Measurements from ENCODE around the gene STXBP4.

STXBP4 gene

DNA sequence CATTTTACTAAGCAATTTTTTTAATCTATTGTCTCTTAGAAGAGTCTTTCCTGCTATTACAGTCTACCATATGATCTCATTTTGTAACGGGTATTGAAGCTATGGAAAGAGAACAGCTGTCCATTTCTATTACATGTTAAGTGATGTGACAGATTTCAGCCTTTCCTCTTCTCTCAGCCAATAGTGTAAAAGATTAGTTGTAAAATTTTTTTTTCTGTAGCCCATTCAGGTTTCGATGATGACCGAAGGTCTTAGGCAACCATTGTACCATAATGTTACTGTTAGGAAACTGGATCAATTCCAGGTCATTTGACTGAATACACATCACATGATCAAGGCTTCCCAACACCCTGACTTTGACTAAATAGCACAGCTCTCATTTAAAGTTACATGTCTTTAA, 148.6 kb downstream of the STXBP4 start:
- in situ Hi-C loops (cut with MboI; ENCODE audit: low sequenced_read_pairs) = no loop called here

DNA sequence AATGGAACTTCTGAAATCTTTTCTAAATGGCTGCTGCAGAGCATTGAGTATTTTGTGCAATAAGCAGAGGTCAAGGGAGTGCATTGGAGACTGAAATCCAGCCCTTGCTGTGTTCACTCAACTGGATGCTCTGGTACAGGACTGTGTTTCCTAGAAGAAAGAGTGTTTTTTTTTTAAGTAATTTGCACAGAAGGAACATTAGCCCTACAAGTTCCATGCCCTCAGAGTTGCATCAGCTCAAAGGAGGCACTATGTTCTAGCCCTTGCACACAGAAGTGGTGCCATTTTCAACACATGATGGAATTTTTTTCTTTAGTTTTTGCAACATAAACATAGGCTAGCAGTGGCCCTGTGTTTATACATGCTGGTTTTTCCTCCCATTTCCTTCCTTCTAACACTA, 152.1 kb downstream of the STXBP4 start:
- in situ Hi-C loops (cut with MboI; ENCODE audit: low sequenced_read_pairs) = no loop called here

DNA sequence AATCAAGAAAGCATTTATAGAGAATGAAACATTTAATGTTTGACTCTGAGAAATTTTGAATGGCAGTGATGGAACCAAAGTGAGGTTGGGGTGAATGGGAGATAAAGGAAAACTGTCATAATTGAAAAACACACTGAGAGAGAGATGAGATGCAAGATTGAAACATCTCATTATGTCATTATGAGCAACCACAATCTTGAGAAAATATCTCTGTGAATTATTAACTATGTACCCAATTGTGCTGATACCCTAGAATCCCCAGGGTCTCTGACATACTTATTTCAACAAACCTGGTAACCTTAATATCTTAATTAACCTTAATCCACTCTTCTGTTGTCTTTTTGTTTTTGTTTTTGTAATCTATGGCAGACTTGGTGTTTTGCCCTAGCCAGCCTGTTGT, 152.7 kb downstream of the STXBP4 start:
- in situ Hi-C loops (cut with MboI; ENCODE audit: low sequenced_read_pairs) = no loop called here

DNA sequence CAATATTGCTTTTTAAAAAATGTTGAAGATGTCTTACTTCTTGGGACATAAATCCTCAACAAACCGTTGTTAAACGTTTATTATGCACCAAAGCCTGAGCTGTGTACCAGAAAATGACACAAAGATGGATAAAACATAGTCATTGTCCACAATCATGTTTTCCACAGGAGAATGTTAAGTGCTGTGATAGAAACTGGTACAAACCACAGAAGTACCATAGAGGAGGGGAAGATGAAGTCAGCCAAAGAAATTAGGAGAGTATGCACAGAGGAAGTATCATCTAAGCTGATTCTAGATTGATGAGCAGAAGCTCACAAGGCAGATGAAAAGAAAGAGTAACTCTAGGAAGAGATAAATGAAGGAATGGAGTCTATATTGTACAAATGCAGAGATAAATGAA, 153.5 kb downstream of the STXBP4 start:
- in situ Hi-C loops (cut with MboI; ENCODE audit: low sequenced_read_pairs) = no loop called here

DNA sequence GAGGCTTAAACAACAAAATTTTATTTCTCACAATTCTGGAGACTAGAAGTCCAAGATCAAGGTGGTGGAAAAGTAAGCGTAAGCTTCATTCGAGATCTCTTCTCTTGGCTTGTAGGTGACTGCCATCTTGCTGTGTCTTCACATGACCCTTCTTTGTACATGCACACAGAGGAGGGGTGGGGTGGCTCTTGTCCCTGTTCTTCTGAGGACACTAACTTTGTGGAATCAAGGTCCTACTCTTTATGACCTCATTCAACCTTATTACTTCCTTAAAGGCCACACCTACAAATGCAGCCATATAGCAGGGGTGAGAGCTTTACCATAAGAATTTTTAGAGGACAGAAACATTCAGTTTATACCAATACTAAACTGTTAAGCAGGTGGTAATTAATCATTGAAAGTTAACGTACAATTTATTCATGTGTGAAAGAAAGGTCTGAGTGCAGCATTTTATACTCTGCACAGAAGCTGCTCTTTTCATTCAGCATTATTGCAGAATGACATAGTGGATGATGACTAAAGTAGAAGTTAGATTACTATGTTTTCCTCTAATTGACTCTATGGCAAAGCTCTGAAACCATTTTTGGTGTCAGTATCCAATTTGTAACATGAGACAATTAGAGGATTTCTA, 156.3 kb downstream of the STXBP4 start:
- in situ Hi-C loops (cut with MboI; ENCODE audit: low sequenced_read_pairs) = no loop called here

DNA sequence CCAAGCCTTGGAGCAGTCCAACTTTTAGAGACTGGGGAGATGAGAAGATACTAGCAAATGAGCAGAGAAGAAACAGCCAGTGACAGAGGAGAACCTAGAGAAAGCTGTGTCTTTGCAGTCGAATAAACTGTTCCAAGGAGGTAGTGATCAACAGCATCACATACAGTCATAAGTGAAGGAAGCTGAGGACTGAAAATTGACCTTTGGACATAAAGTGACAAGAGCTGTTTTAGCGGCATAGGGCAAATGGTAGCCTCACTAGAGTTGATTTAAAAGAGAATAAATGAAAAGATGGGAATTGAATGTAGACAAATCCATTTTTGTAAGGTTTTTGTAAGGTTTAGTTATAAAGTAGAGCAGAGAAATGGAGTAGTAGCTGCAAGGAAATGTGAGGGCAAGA, 165.0 kb downstream of the STXBP4 start:
- in situ Hi-C loops (cut with MboI; ENCODE audit: low sequenced_read_pairs) = no loop called here

DNA sequence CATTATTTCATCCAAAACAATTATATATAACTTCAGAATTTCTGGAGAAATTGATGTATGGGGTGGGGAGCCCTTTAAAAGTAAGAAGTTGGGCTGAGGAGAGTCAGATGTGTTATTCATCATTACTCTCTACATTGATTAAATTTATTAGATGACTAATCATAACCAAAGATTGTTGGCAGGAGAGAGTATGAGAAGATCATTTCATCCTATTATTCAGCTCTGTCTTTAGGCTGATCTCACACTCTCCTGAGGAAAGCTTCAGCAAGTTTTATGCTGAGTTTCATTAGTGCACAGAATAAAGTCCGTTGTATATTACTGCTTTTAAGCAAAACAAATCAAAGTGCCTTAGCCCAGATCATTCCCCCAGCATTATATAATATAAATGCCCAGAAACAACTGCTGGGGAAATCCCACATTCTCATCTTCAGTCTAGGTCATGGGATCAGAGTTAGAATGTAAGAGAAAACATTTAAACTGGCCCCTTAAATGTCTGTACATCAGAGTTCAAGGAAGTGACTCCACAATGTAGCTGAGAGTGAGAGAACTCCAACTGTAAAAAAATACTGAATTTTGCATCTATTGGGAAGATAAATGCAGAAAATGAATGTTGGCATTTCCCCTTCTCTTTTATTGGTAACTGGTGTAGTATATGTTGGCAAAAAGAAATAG, 166.1 kb downstream of the STXBP4 start:
- in situ Hi-C loops (cut with MboI; ENCODE audit: low sequenced_read_pairs) = no loop called here

DNA sequence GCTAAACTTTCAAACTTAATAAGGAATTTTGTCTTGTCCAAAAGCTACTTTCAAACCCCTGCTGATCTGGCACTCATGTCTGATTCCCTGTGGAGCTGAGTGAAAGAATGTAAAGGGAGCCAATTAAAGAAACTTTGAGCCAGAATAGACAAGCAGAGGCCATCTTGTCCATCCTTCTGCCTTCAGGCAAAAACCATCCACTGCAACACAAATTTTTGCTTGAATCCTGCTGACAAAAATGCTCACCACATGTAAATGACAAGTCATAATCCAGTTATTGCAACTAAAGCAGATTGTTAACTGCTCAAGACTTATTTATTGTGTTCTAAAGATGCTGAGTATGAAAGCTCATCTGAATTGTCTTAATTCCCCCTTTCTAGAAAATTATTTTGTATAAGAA, 172.2 kb downstream of the STXBP4 start:
- in situ Hi-C loops (cut with MboI; ENCODE audit: low sequenced_read_pairs) = no loop called here

DNA sequence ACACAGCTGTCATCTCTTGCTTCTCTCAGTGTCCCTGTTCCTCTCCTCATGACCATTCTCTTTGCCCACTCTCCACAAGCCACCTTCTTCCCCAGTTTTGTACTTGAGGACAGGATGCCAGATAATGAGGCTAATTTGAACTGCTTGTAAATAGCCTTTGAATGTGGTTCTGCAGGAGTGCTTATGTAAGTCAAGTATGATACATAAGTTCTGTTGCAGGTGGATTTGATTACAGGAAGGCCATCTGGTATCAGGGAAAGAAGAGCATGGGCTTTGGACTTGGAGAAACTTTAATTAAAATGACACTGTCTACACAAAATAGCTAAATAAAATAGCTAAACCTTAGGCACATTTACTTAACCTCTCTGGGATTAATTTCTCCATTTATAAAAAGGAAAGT, 176.0 kb downstream of the STXBP4 start:
- in situ Hi-C loops (cut with MboI; ENCODE audit: low sequenced_read_pairs) = no loop called here

DNA sequence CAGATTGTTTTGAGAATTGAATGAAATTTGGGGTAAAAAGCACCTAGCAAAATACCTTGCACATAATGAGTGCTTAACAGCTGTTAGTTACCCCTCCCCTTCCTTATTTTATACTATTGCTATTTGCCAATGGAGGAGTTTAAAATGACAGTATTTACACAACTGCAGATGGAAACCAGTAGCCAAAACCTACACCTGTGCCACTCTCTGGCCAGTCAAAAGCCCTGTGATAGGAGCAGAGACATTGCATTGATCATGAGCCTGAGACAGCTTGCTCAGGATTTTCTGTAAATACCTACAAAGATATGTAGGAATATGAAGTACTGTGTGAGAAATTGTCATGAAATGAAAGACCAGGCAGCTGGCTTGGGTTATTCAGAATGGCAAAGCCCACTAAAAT, 180.9 kb downstream of the STXBP4 start:
- in situ Hi-C loops (cut with MboI; ENCODE audit: low sequenced_read_pairs) = no loop called here

DNA sequence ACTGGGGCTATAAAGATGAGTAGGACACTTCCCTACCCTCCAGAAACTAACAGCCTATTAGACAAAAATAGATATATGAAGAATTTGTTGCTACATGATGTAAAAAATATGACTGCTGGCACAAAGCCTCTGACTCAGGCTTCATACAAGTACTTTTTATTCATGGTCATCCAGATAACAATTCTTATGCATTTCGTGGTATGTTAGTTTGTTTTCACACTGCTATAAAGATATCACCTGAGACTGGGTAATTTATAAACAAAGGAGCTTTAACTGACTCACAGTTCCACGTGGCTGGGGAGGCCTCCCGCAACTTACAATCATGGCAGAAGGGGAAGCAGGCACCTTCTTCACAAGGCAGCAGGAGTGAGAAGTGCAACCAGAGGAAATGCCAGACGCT, 183.7 kb downstream of the STXBP4 start:
- in situ Hi-C loops (cut with MboI; ENCODE audit: low sequenced_read_pairs) = no loop called here

DNA sequence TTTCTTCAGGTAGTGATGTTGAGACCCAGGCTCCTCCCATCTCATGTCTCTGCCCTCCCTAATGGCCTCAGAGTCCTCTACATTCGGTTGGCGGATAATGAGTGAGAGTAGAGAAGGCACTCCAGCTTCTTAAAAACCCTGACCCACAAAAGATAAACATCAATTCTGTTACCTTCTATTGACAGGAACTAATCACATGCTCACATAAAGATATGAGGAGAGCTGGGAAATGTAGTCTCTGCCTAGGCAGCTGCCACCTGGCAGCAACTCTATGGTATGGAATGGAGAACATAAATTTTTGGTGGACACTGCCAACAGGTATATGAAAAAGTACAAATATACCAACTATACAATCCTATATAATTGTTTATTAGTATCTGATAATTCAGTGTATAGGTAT, 185.5 kb downstream of the STXBP4 start:
- in situ Hi-C loops (cut with MboI; ENCODE audit: low sequenced_read_pairs) = no loop called here

DNA sequence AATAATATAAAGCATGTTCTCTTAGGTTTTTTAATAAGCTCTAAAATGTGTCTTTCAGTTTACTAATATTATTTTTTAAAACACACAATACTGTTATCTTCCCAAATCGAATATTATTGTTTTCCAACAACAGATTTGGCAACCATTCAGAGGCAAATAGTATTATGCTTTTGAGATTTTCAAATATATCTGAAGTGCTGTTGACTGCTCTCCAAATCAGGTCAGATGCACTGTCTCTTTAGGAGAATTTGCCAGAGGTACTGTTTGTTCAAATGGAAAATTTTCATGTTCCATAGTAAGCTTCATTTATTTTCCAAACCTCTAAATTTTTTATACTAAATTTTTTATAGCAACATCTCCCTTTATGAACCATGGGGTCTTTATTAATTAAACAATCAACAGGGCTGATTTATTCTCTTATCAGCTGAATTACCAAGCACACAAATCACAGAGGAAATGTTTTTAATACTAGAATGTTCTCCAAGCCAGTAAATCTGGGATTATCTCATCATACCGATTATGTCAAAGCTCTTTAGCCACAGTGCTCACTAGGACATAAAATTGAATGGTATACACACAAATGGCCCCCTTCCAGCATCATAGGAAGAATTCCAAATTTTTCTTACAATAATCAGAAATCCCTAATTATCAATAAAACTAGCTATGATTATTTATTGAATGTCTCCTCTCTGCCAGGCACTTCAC, 187.4 kb downstream of the STXBP4 start:
- in situ Hi-C loops (cut with MboI; ENCODE audit: low sequenced_read_pairs) = no loop called here

DNA sequence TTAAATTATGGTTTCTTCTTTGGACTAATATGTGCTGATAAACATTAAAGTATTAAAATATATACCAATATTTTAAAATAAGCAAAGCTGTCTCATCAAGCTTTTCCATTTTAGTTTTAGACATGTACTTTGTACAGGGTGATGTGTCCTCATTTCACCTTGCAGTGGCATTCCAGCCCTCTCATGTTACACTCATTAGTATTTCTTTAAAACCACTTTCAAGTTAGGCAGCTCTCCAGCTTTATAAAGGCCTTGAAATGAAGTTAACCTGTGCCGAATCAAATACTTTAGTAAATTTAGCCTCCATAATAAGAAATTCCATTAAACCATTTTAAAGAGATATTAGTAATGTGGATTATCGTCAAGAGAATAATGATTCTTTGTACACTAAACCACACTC, 188.6 kb downstream of the STXBP4 start:
- in situ Hi-C loops (cut with MboI; ENCODE audit: low sequenced_read_pairs) = no loop called here

DNA sequence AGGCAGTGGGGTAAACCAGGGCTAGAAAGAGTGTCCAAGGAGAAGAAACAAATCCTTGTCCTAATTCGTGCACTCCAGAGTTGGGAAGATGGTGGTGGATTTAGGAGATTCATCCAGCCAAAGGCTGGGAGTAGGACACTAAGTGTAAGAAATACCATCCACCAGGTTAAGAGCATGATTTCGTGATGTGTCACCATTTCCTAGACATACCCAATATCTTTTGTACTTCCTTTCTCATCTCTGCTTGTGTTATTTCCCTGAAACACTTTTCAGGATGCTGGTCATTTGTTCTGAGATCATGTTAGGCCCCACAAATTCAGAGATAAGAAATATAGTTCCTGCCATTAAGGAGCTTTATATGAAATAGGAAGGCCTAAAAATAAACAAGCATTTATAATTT, 189.9 kb downstream of the STXBP4 start:
- in situ Hi-C loops (cut with MboI; ENCODE audit: low sequenced_read_pairs) = no loop called here

DNA sequence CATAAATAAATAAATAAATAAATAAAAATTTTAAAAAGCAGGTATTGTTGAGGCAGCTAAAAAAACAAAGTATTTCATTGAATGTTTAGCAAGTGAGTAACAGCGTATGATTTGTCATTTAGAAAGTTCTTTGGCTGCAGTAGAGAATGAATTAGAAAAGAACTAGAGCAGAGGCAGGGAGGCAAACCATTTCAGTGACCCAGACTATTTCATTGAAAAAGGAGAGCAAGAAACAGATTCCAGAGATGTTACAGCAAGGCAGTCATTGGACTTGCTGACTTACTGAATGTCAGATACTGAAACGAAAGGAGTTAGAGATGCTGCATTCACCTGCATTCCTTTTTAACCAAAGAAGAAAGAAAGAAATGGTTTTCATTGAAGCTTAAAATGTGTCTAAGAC, 190.7 kb downstream of the STXBP4 start:
- in situ Hi-C loops (cut with MboI; ENCODE audit: low sequenced_read_pairs) = no loop called here

DNA sequence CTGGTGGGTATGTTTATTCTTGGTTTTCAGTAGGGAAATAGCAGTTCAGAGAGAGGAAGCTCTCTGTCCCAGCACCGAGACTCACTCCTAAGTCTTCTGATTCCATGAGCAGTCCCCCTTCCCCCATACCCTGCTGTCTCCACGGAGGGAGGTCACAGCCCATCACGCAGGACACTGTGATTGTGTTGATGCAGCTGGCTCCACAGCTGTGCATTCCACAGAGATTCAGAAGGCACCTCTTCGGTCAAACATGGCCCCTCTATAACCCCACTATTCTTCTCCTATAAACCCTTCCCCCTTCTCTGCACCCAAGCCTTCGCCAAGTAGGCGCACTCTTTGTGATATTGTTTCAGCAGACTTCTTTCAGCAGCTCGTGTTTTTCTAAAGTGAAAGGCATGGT, 191.9 kb downstream of the STXBP4 start:
- in situ Hi-C loops (cut with MboI; ENCODE audit: low sequenced_read_pairs) = no loop called here

DNA sequence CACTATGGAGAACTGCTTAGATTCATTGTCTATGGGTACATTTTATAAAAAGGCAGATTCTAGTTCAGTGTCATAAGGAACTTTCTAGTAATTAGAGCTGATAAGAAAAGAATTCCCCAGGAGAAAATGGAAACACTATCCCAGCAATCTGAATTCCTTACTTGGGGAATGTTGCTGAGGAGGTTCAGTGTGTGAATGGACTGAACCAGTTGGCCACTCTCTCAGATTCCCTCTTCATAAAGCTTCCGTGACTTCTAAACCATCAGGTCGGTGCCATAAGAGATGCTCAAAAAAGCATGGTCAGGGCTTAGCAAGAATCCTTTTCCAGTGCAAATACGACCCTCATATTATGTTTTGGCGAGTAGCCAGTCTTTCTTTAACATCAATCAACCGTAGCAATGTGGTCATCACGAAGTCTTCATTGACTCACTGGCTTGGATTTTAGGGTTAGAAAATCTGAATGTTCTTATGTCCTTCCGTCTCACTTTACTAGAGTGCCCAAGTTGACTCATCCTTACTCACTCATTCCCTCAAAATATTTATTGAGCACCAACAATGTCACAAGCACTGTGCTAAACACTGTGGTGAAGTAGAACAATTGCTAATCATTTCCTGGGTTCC, 193.5 kb downstream of the STXBP4 start:
- in situ Hi-C loops (cut with MboI; ENCODE audit: low sequenced_read_pairs) = no loop called here

DNA sequence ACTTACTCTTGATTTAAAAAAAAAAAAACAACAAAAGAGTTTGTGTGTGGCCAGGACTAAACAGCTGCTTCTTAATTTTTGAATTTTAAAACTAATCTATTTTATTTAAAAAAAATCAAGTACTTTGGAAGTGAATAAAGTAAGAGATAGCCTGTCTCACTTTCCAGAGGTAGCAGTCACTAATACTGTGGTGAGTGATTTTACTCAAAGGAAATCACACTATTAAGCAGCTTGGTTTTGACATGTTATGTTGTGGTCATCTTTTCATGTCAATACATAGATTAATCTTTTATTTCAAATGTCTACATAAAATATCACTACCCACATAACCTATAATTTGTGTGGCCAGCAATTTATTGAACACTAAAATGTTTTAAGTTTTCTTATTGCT, 194.0 kb downstream of the STXBP4 start:
- in situ Hi-C loops (cut with MboI; ENCODE audit: low sequenced_read_pairs) = no loop called here

DNA sequence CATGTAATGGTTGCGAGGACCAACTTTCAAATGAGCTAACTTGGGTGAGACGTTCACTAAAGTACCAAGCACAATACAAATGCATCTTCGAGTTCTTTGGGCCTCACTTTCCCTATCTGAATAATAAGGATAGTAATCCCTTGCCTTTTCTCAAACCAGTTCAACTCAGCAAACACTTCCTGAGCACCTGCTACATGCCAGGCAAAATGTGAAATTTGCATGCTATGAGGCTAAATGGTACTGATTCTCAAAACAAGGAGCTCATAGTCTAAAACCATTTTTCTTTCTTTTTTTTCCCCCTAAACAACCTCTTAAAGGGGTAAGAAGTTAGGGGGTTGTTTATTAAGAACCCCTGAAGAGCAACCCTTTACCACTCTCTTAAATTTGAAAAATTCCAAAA, 194.8 kb downstream of the STXBP4 start:
- in situ Hi-C loops (cut with MboI; ENCODE audit: low sequenced_read_pairs) = no loop called here

DNA sequence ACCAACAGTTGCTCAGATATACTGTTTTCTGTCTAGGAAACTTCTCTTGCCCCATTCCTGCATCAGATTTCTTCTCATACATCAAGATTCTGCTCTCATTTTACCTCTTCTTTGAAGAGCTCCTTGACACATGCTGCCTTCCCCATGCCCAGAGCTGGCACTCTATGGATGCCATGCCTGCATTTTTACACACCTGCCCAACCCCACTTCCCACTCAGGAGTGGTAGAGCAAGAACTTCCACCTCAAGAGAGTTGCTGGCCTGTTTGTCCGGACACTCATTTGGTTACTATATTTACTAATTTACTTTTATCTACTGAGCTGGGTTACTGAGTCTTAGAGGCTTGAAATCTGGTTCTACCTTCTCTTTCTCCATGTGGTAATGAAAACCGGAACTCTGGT, 197.9 kb downstream of the STXBP4 start:
- in situ Hi-C loops (cut with MboI; ENCODE audit: low sequenced_read_pairs) = no loop called here

All from hTERT RPE-1 (cell line).